HL-60 (cell line): Measurements from ENCODE around the gene AP1G1.

Experiments
- CTCF ChIP-seq: IDR thresholded peaks from one replicate; pipeline ENCODE4 v1.5.1; 2011; ENCODE audit warnings: low read length, control low read depth, inconsistent platforms; ENCODE audit not compliant: insufficient read depth
- GABPA ChIP-seq: IDR thresholded peaks from 2 replicates; pipeline ENCODE4 v1.6.1; 2012; ENCODE audit warnings: low read depth
- POLR2AphosphoS5 ChIP-seq: IDR thresholded peaks from 2 replicates; pipeline ENCODE4 v1.6.1; 2012; ENCODE audit warnings: low read depth
- REST ChIP-seq: IDR thresholded peaks from 2 replicates; pipeline ENCODE4 v1.6.1; 2012; ENCODE audit warnings: low read depth; ENCODE audit not compliant: insufficient replicate concordance
- SPI1 ChIP-seq: IDR thresholded peaks from 2 replicates; pipeline ENCODE4 v1.6.1; 2012; ENCODE audit warnings: low read depth, mild to moderate bottlenecking, borderline replicate concordance

- TF ChIP-seq GABPA: no peak
- no peak for TF ChIP-seq POLR2AphosphoS5
- TF ChIP-seq REST: no peak
- TF ChIP-seq SPI1: no peak
- no peak for TF ChIP-seq CTCF
These were observed 110.1 kb downstream of the AP1G1 start for GRCh38 chr16:71698491-71698890.
